Trophoblast cell (in vitro differentiated cells and primary cell): ENCODE data around the gene AJM1.
"Not testable (repeated sequence)": the region's sequence is repeated elsewhere in the genome, so short reads cannot be mapped to it uniquely, and the experiment has no call there.

Experiments
- DNase-seq, 2 donors: peaks; one replicate each; pipeline ENCODE4 v3.0.0-alpha.2; 2016
- H2AFZ ChIP-seq: 2 replicates; pipeline ENCODE4 v1.6.1; 2013; ENCODE audit warnings: low read length, moderate library complexity, mild to moderate bottlenecking; ENCODE audit not compliant: insufficient read depth, poor library complexity
- H2AK5ac ChIP-seq: 2 replicates; pipeline ENCODE4 v1.6.1; 2013; ENCODE audit warnings: mild to moderate bottlenecking, low read length
- H2BK120ac ChIP-seq: 2 replicates; pipeline ENCODE4 v1.6.1; 2013; ENCODE audit warnings: low read length, mild to moderate bottlenecking, moderate library complexity; ENCODE audit not compliant: insufficient read depth, poor library complexity
- H2BK12ac ChIP-seq: 2 replicates; pipeline ENCODE4 v1.6.1; 2013; ENCODE audit warnings: mild to moderate bottlenecking, low read length, moderate library complexity
- H2BK5ac ChIP-seq: 2 replicates; pipeline ENCODE4 v1.6.1; 2013; ENCODE audit warnings: low read length, low read depth, moderate library complexity, mild to moderate bottlenecking; ENCODE audit not compliant: poor library complexity
- H3K14ac ChIP-seq: 2 replicates; pipeline ENCODE4 v1.6.1; 2013; ENCODE audit warnings: mild to moderate bottlenecking, low read length
- H3K18ac ChIP-seq: 2 replicates; pipeline ENCODE4 v1.6.1; 2013; ENCODE audit warnings: mild to moderate bottlenecking, low read length
- H3K23ac ChIP-seq: 2 replicates; pipeline ENCODE4 v1.6.1; 2013; ENCODE audit warnings: low read length
- H3K27ac ChIP-seq: 2 replicates; pipeline ENCODE4 v1.5.1; 2013; ENCODE audit warnings: low read depth, mild to moderate bottlenecking, inconsistent platforms, low read length, moderate library complexity
- H3K27me3 ChIP-seq: 2 replicates; pipeline ENCODE4 v1.6.1; 2013; ENCODE audit warnings: inconsistent platforms, mild to moderate bottlenecking, low read length, moderate library complexity; ENCODE audit not compliant: insufficient read depth
- H3K36me3 ChIP-seq, 2 experiments: 1 replicate in 1 of 2; 2 replicates in 1 of 2; pipeline ENCODE4 v1.6.1; 2013; ENCODE audit warnings: low read length in 2 of 2, mild to moderate bottlenecking in 2 of 2, moderate library complexity in 1 of 2; ENCODE audit not compliant: insufficient read depth in 2 of 2, control insufficient read depth in 1 of 2
- H3K4ac ChIP-seq: 2 replicates; pipeline ENCODE4 v1.6.1; 2013; ENCODE audit warnings: low read depth, mild to moderate bottlenecking, low read length, moderate library complexity
- H3K4me1 ChIP-seq, 2 experiments: 1 replicate in 1 of 2; 2 replicates in 1 of 2; pipeline ENCODE4 v1.6.1; 2013; ENCODE audit warnings: low read length in 2 of 2, mild to moderate bottlenecking in 2 of 2, moderate library complexity in 1 of 2; ENCODE audit not compliant: insufficient read depth in 2 of 2, control insufficient read depth in 1 of 2
- H3K4me2 ChIP-seq: 2 replicates; pipeline ENCODE4 v1.6.1; 2013; ENCODE audit warnings: inconsistent platforms, mild to moderate bottlenecking, low read length, moderate library complexity
- H3K4me3 ChIP-seq: 2 replicates; pipeline ENCODE4 v1.5.1; 2013; ENCODE audit warnings: mild to moderate bottlenecking, low read depth, low read length, inconsistent platforms
- H3K79me1 ChIP-seq: one replicate; pipeline ENCODE4 v1.6.1; 2013; ENCODE audit warnings: low read length
- H3K79me2 ChIP-seq: 2 replicates; pipeline ENCODE4 v1.6.1; 2013; ENCODE audit warnings: low read length, mild to moderate bottlenecking; ENCODE audit not compliant: control insufficient read depth, insufficient read depth, poor library complexity
- H3K9ac ChIP-seq: 2 replicates; pipeline ENCODE4 v1.6.1; 2013; ENCODE audit warnings: mild to moderate bottlenecking, low read length
- H3K9me3 ChIP-seq: 2 replicates; pipeline ENCODE4 v1.6.1; 2013; ENCODE audit warnings: low read depth, mild to moderate bottlenecking, control low read depth, inconsistent platforms, low read length; ENCODE audit not compliant: insufficient read depth
- H4K12ac ChIP-seq: 2 replicates; pipeline ENCODE4 v1.6.1; 2013; ENCODE audit warnings: low read depth, mild to moderate bottlenecking, low read length, moderate library complexity
- H4K8ac ChIP-seq: 2 replicates; pipeline ENCODE4 v1.6.1; 2013; ENCODE audit warnings: low read depth, mild to moderate bottlenecking, low read length, moderate library complexity
- H4K91ac ChIP-seq: one replicate; pipeline ENCODE4 v1.6.1; 2013; ENCODE audit warnings: low read depth, mild to moderate bottlenecking, low read length, moderate library complexity
- WGBS: extraction: QIAGEN DNeasy Blood & Tissue Kit; methylation state at CpG from one replicate; pipeline ENCODE4 v1.1.7; 2013; ENCODE audit warnings: missing lambda C conversion rate; ENCODE audit not compliant: insufficient read length, insufficient coverage; ENCODE audit errors: extremely low coverage; 5-methylcytosine and 5-hydroxymethylcytosine counted together

Gene AJM1

GRCh38 chr9:136882947-136883283, 40.6 kb downstream of the AJM1 start:
- not testable (repeated sequence) for H3K27me3 ChIP-seq, H3K9me3 ChIP-seq, H3K36me3 ChIP-seq, H2BK120ac ChIP-seq, H3K4ac ChIP-seq, H3K27ac ChIP-seq, H4K12ac ChIP-seq, H4K8ac ChIP-seq, H2BK12ac ChIP-seq, H3K79me2 ChIP-seq, H2BK5ac ChIP-seq, H3K79me1 ChIP-seq, H3K23ac ChIP-seq, H3K4me2 ChIP-seq, H3K14ac ChIP-seq, H4K91ac ChIP-seq, H3K18ac ChIP-seq, H2AK5ac ChIP-seq, DNase-seq, H3K9ac ChIP-seq, H2AFZ ChIP-seq, H3K4me3 ChIP-seq
- no CpG with 5 or more reads among the region's 9 CpGs for WGBS
- H3K4me1 ChIP-seq, result peaks cover 17 to 19% of the 10 kb centered on the region in 2 experiments

- not testable (repeated sequence) for H3K9ac ChIP-seq, H2BK12ac ChIP-seq, H3K4me2 ChIP-seq, H3K79me1 ChIP-seq, H2AK5ac ChIP-seq, H3K27ac ChIP-seq, H4K12ac ChIP-seq, H3K27me3 ChIP-seq, H4K91ac ChIP-seq, H3K36me3 ChIP-seq, DNase-seq, H3K4me3 ChIP-seq, H3K4ac ChIP-seq, H4K8ac ChIP-seq, H2BK5ac ChIP-seq, H2BK120ac ChIP-seq, H2AFZ ChIP-seq, H3K79me2 ChIP-seq, H3K9me3 ChIP-seq, H3K23ac ChIP-seq, H3K18ac ChIP-seq, H3K14ac ChIP-seq
- WGBS, result no CpG with 5 or more reads among the region's 10 CpGs
- H3K4me1 ChIP-seq, result peaks cover 17 to 19% of the 10 kb centered on the region in 2 experiments
Observed at GRCh38 chr9:136883670-136884069, 41.4 kb downstream of the AJM1 start.

GRCh38 chr9:136885950-136886578, 43.8 kb downstream of the AJM1 start, which contains the start of gene TRAF2:
TSS of gene TRAF2 (plus strand) at chr9:136886516. CDS start at chr9:136898741, 12,225 bp downstream.
- H4K91ac ChIP-seq, result peak within 1 kb of the TSS; percentile 68

GRCh38 chr9:136886610-136887597, 44.6 kb downstream of the AJM1 start:
- H2AK5ac ChIP-seq, result peak overlapping the region; percentile 59
- peak overlapping the region; percentile 60 for H3K27ac ChIP-seq
- H2BK120ac ChIP-seq, result peak overlapping the region; percentile 60
- peak in 1 of 2 donors; percentile 22 for DNase-seq
- peak overlapping the region; percentile 68 for H4K91ac ChIP-seq
- no peaks in the 10 kb centered on the region for H3K27me3 ChIP-seq
- peak overlapping the region; percentile 54 for H3K14ac ChIP-seq
- peaks cover 13 to 18% of the 10 kb centered on the region in 2 experiments for H3K36me3 ChIP-seq
- H3K4ac ChIP-seq, result peak overlapping the region; percentile 95
- peak overlapping the region; percentile 80 for H4K8ac ChIP-seq
- H3K9ac ChIP-seq, result peak overlapping the region; percentile 88
- H3K18ac ChIP-seq, result peak overlapping the region; percentile 76
- H3K4me3 ChIP-seq, result peak overlapping the region; percentile 95
- H3K9me3 ChIP-seq, result peaks cover 5% of the 10 kb centered on the region
- no CpG with 5 or more reads among the region's 76 CpGs for WGBS
- peak overlapping the region; percentile 51 for H2BK5ac ChIP-seq
- no peak overlapping the region for H3K23ac ChIP-seq
- peak overlapping the region; percentile 82 for H3K4me2 ChIP-seq
- H3K79me1 ChIP-seq, result peaks cover 10% of the 10 kb centered on the region
- peak overlapping the region; percentile 82 for H4K12ac ChIP-seq
- H3K79me2 ChIP-seq, result peaks cover 9% of the 10 kb centered on the region
- peak overlapping the region; percentile 61 for H2AFZ ChIP-seq
- H2BK12ac ChIP-seq, result no peak overlapping the region
- H3K4me1 ChIP-seq, result peaks cover 13 to 15% of the 10 kb centered on the region in 2 experiments

More at GRCh38 chr9:136885950-136886578, 43.8 kb downstream of the AJM1 start, which contains the start of gene TRAF2:
- peak within 1 kb of the TSS; percentile 95 for H3K4ac ChIP-seq
- H2BK5ac ChIP-seq, result peak within 1 kb of the TSS; percentile 51
- peak within 1 kb of the TSS; percentile 95 for H3K4me3 ChIP-seq
- H3K79me2 ChIP-seq, result peaks cover 9% of the 10 kb centered on the region
- H2BK12ac ChIP-seq, result no peak within 1 kb of the TSS
- H4K8ac ChIP-seq, result peak within 1 kb of the TSS; percentile 87
- H3K4me1 ChIP-seq, result peaks cover 17 to 19% of the 10 kb centered on the region in 2 experiments
- peaks cover 5% of the 10 kb centered on the region for H3K9me3 ChIP-seq
- no peaks in the 10 kb centered on the region for H3K27me3 ChIP-seq
- H3K14ac ChIP-seq, result peak within 1 kb of the TSS; percentile 82
- peak within 1 kb of the TSS; percentile 59 for H2AK5ac ChIP-seq
- H2BK120ac ChIP-seq, result peak within 1 kb of the TSS; percentile 60
- H3K18ac ChIP-seq, result peak within 1 kb of the TSS; percentile 76
- peak; percentile 99 to 100 for DNase-seq
- H3K79me1 ChIP-seq, result peaks cover 10% of the 10 kb centered on the region
- H4K12ac ChIP-seq, result peak within 1 kb of the TSS; percentile 84
- WGBS, result no CpG with 5 or more reads among the region's 88 CpGs
- H3K36me3 ChIP-seq, result peaks cover 8 to 16% of the 10 kb centered on the region in 2 experiments
- peak within 1 kb of the TSS; percentile 98 for H2AFZ ChIP-seq
- H3K27ac ChIP-seq, result peak within 1 kb of the TSS; percentile 60
- peak within 1 kb of the TSS; percentile 88 for H3K9ac ChIP-seq
- H3K4me2 ChIP-seq, result peak within 1 kb of the TSS; percentile 99
- no peak within 1 kb of the TSS for H3K23ac ChIP-seq
